ENCODE measurements around the gene PIGM. TPM values are rescaled to one million over a fixed set of nuclear protein-coding genes. Genes with fewer than 3 reads are reported as not detected.
A peak's percentile ranks its signal among the peaks of the same experiment; 100 is the strongest.

Gene PIGM
- 2.5 TPM for total RNA-seq
- long read RNA-seq, full-length matches to known transcripts = 10 of 10 reads
- long read RNA-seq, partial matches to known transcripts = 0 of 10 reads
- long read RNA-seq, other reads (novel, unspliced or antisense) = 0 of 10 reads

DNA sequence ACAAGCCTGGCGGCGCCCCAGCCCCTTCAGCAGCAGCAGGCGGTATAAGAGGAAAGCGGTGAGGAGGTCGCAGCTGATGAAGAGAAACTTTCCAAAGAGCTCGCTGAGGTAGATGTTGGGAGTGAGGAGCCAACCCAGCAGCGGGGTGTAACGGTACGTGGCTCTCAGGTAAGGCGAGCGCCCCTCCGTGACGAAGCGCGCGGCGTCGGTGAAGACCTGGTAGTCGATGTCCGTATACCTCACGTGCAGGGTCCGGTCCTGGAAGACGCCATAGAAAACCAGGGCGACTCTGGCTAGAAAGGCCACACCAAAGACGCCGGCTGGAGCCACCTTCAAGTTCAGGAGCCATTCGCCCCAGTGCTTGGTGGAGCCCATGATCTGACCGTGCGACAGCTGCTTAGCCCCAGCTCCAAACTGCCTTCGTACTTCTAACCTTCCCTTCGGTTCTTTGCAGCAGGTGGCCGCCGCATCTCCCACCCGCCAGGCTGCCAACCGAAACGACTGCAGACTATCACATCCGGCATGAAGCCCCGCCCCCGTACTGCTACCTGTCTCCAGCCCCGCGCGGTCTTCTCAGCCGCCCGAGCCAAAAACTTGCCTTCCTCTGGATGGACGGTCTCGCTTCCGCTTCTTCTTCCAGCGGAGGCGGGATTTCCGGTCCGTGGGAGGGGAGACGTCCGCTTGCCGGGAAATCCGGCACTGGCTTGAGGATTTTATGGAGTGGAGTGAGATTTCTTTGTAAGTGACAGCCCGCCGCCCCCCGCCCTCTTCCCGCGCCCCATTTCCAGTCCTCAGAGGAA is at the start of gene PIGM:
TSS of gene PIGM (minus strand) at position 626 of the 800 bp plus-strand sequence. CDS start at position 375, 251 bp downstream.
- Histone ChIP-seq H3K4me3 (peak within 1 kb of the TSS; percentile 92), H3K36me3 (no peaks in the 10 kb centered on the region), H3K27me3 (ENCODE audit: low read depth) (no peaks in the 10 kb centered on the region), H3K9me3 (replicated peaks) (no peaks in the 10 kb centered on the region), H3K27ac (replicated peaks) (peak within 1 kb of the TSS; percentile 81), H3K4me1 (peaks cover 44% of the 10 kb centered on the region)
- peak; percentile 94 for DNase-seq
- intact Hi-C loops (cut with micrococcal nuclease) = no loop called here
- no peak for TF ChIP-seq CTCF (IDR thresholded peaks at IDR 0.05; ENCODE audit: borderline replicate concordance)

DNA sequence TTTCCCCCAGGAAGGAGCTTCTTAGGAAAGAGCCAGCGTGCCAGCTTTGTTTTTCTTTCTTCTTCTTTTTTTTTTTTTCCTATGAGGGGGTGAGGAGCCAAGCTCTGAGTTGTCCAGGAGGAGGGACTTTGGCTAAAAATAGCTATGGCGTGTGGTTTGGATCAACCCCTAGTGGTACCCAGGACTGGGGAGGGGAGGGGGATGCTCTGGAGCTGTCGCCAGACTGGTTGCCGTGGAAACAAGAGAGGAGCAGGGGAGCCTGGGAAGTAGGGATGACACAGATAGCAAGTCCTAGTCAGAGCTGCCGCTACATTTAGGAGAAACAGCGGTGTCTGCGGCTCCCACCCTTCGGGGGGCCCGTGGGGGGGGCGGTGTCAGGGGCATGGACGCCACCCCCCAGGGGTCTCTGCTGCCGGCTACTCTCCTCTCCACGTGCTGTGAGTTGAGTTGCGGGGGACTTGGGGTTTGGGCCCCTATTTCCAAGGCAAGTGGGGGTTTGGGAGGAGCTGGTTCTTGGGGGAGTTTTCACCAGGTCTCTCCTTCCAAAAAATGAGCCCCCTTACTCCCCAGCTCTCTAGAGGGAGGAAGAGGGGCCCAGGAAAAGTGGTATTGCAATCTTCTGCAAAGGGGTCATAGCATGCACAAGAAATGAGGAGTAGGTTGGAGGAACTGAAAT is 49.6 kb upstream of the PIGM start, which contains the start of gene KCNJ9:
TSS of gene KCNJ9 (plus strand) at position 278 of the 676 bp plus-strand sequence. CDS start 2,493 bp downstream, outside the sequence.
- peaks cover 74% of the 10 kb centered on the region for H3K27me3 ChIP-seq (ENCODE audit: low read depth)
- intact Hi-C loops (cut with micrococcal nuclease) = no loop called here
- no peak for TF ChIP-seq CTCF (IDR thresholded peaks at IDR 0.05; ENCODE audit: borderline replicate concordance)
- no peaks in the 10 kb centered on the region for H3K36me3 ChIP-seq
- no peaks in the 10 kb centered on the region for H3K9me3 ChIP-seq (replicated peaks)
- H3K27ac ChIP-seq (replicated peaks) = no peak within 1 kb of the TSS
- no peak within 1 kb of the TSS for H3K4me3 ChIP-seq
- H3K4me1 ChIP-seq = peaks cover 10% of the 10 kb centered on the region
- no peak for DNase-seq

DNA sequence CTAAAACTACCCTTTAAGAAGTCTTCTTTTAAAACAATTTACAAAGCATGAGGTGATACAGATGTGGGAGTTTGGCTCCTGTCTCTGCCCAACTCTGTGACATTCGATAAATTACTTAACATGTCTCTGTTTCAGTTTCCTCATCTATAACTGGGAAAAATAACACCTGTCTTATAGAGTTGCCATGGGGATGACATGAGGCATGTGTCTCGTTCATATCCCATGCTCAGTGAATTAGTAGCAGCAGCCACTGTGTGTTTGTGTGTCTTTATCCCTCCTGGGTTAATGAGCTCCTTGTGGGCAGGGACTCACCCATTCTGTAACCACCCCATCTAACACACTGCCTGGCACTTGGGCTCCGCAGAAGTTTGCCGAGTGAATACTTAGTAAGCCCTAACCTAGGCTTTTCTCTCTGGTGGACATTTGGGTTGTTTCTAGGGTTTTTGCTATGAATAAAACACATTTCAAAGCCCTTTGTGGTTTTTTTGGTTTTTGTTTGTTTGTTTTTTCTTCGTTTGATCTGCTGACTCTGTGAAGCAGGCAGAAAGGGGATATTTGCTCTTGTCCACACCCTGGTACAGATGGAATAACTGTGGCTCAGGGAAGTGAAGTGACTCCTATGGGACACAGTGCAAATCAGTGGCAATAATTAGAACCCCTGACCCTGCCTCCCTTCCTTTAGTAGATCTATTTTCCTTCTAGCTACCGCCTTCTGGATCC is 48.8 kb upstream of the PIGM start:
- H3K27me3 ChIP-seq (ENCODE audit: low read depth) = peaks cover 80% of the 10 kb centered on the region
- peaks cover 10% of the 10 kb centered on the region for H3K4me1 ChIP-seq
- H3K9me3 ChIP-seq (replicated peaks) = no peaks in the 10 kb centered on the region
- H3K27ac ChIP-seq (replicated peaks) = no peak overlapping the region
- no peak for TF ChIP-seq CTCF (IDR thresholded peaks at IDR 0.05; ENCODE audit: borderline replicate concordance)
- no peak for DNase-seq
- H3K36me3 ChIP-seq = no peaks in the 10 kb centered on the region
- intact Hi-C loops (cut with micrococcal nuclease) = no loop called here
- no peak overlapping the region for H3K4me3 ChIP-seq

GRCh38 chr1:160079448-160079847 is 47.7 kb upstream of the PIGM start:
- Histone ChIP-seq H3K27ac (replicated peaks) (no peak overlapping the region), H3K4me3 (no peak overlapping the region), H3K4me1 (peaks cover 9% of the 10 kb centered on the region), H3K36me3 (no peaks in the 10 kb centered on the region), H3K27me3 (ENCODE audit: low read depth) (peaks cover 80% of the 10 kb centered on the region), H3K9me3 (replicated peaks) (no peaks in the 10 kb centered on the region)
- DNase-seq = no peak
- intact Hi-C loops (cut with micrococcal nuclease) = no loop called here
- TF ChIP-seq CTCF (IDR thresholded peaks at IDR 0.05; ENCODE audit: borderline replicate concordance) = no peak

DNA sequence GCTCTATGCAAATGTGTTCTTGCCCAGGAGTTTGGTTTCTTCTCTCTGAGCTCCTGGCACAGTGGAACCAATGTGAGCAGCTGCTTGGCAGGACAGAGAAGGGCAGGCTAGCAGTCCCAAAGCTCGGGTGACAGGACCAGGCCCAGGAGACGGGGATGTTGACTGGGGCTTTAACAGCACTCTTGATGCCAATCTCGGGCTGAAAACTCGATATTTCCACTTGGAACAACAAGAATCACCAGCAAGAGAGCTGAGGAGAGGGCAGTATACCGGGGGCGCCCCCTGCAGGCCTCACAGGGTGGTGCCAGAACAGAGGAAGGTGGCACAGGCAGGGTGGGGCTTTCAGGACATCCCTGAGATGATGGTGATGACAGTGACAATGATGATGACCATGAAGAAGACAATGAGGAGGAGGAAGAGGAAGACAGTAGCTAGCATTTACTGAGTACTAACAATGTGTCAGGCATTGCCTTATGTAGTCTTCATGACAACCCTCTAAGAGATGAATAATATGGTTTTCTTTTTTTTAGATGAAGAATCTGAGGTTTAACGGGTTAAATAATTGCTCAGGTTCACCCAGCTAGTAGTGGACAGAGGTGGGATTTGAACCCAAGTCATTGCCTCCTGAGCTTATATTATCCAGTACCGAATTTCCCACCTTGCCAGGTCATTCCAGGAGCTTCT is 46.9 kb upstream of the PIGM start:
- Histone ChIP-seq H3K36me3 (no peaks in the 10 kb centered on the region), H3K4me3 (no peak overlapping the region), H3K9me3 (replicated peaks) (no peaks in the 10 kb centered on the region), H3K27ac (replicated peaks) (no peak overlapping the region), H3K27me3 (ENCODE audit: low read depth) (peaks cover 79% of the 10 kb centered on the region), H3K4me1 (peaks cover 2% of the 10 kb centered on the region)
- intact Hi-C loops (cut with micrococcal nuclease) = no loop called here
- DNase-seq = no peak
- peak; percentile 69 for TF ChIP-seq CTCF (IDR thresholded peaks at IDR 0.05; ENCODE audit: borderline replicate concordance)

All from left ventricle myocardium inferior (tissue), 1 donor.